GM23248 (cell line): Measurements from ENCODE around the gene ARHGEF11. TPM values are rescaled to one million over a fixed set of nuclear protein-coding genes. Genes with fewer than 3 reads are reported as not detected.

Experiments
- DNase-seq: peaks from one replicate; pipeline ENCODE4 v3.0.0-alpha.2; 2015
- H2AFZ ChIP-seq: fragments of 200-600 bp; sonication (generic); 2 replicates; pipeline ENCODE4 v1.6.1; 2016; ENCODE audit warnings: antibody characterized with exemption
- H3F3A ChIP-seq: fragments of 200-600 bp; sonication (generic); 2 replicates; pipeline ENCODE4 v1.6.1; 2016; ENCODE audit warnings: mild to moderate bottlenecking, antibody characterized with exemption, mixed run types; ENCODE audit not compliant: insufficient read depth
- H3K27ac ChIP-seq: fragments of 200-600 bp; sonication (generic); 2 replicates; pipeline ENCODE4 v1.5.1; 2016; ENCODE audit warnings: mild to moderate bottlenecking
- H3K27me3 ChIP-seq: fragments of 200-600 bp; sonication (generic); replicated peaks from 2 replicates; pipeline ENCODE4 v1.6.1; 2016; ENCODE audit warnings: mild to moderate bottlenecking; ENCODE audit not compliant: insufficient read depth
- H3K36me3 ChIP-seq: fragments of 200-600 bp; sonication (generic); 2 replicates; pipeline ENCODE4 v1.6.1; 2016; ENCODE audit warnings: low read depth, mild to moderate bottlenecking
- H3K4me1 ChIP-seq: fragments of 200-600 bp; sonication (generic); 2 replicates; pipeline ENCODE4 v1.6.1; 2016; ENCODE audit warnings: mild to moderate bottlenecking; ENCODE audit not compliant: insufficient read depth
- H3K4me2 ChIP-seq: fragments of 200-600 bp; sonication (generic); one replicate; pipeline ENCODE4 v1.6.1; 2016; ENCODE audit warnings: mild to moderate bottlenecking; ENCODE audit not compliant: unreplicated experiment
- H3K4me3 ChIP-seq: fragments of 200-600 bp; sonication (generic); 2 replicates; pipeline ENCODE4 v1.5.1; 2016; ENCODE audit warnings: mild to moderate bottlenecking
- H3K79me2 ChIP-seq: fragments of 200-600 bp; sonication (generic); 2 replicates; pipeline ENCODE4 v1.6.1; 2016; ENCODE audit warnings: mild to moderate bottlenecking; ENCODE audit not compliant: insufficient read depth
- H3K9ac ChIP-seq: fragments of 200-600 bp; sonication (generic); 2 replicates; pipeline ENCODE4 v1.6.1; 2016; ENCODE audit warnings: mild to moderate bottlenecking
- H3K9me2 ChIP-seq: fragments of 200-600 bp; sonication (generic); 2 replicates; pipeline ENCODE4 v1.6.1; 2016; ENCODE audit warnings: mixed run types, mild to moderate bottlenecking, moderate library complexity; ENCODE audit not compliant: insufficient read depth
- H3K9me3 ChIP-seq: fragments of 200-600 bp; sonication (generic); one replicate; pipeline ENCODE4 v1.6.1; 2017; ENCODE audit warnings: low read depth
- H4K20me1 ChIP-seq: fragments of 200-600 bp; sonication (generic); 2 replicates; pipeline ENCODE4 v1.6.0; 2016; ENCODE audit not compliant: insufficient read depth
- EZH2 ChIP-seq: fragments of 200-600 bp; sonication (generic); IDR thresholded peaks from 2 replicates; pipeline ENCODE4 v1.6.1; 2018; ENCODE audit warnings: antibody characterized with exemption, mild to moderate bottlenecking; ENCODE audit not compliant: insufficient read depth, poor library complexity, severe bottlenecking
- EZH2phosphoT487 ChIP-seq: fragments of 200-600 bp; sonication (generic); IDR thresholded peaks from 2 replicates; pipeline ENCODE4 v1.6.1; 2018; ENCODE audit warnings: antibody characterized with exemption, moderate library complexity, mild to moderate bottlenecking, low read depth; ENCODE audit not compliant: insufficient read depth
- whole genome bisulfite sequencing, 2 experiments: methylation state at CpG; one replicate each; pipeline ENCODE4 v1.1.6; 2015 to 2017; ENCODE audit warnings: low lambda C conversion rate in 2 of 2, low coverage in 1 of 2; ENCODE audit errors: missing lambda C conversion rate in 2 of 2; 5-methylcytosine and 5-hydroxymethylcytosine counted together
- in situ Hi-C: fragments of 300-500 bp; cut with MboI; formaldehyde crosslinking; loops from 2 replicates; pipeline ENCODE4 v1.15.0; 2020
- polyA plus RNA-seq: library from polyadenylated mRNA; unstranded; fragments of >200 nt; fragmentation: Nextera tagmentation; extraction: Ambion mirVana; gene quantifications from 2 replicates; pipeline ENCODE4 v1.2.1, GENCODE V29; 2016
- total RNA-seq: library from RNA; depleted of rRNA; stranded (reverse); fragments of >200 nt; shearing (Covaris generic); gene quantifications from 2 replicates; pipeline ENCODE4 v1.2.3, GENCODE V29; 2014

The ARHGEF11 gene
- total and polyA plus RNA-seq, 2 experiments from 2014 or later, result 13.3 to 23.0 TPM

DNA sequence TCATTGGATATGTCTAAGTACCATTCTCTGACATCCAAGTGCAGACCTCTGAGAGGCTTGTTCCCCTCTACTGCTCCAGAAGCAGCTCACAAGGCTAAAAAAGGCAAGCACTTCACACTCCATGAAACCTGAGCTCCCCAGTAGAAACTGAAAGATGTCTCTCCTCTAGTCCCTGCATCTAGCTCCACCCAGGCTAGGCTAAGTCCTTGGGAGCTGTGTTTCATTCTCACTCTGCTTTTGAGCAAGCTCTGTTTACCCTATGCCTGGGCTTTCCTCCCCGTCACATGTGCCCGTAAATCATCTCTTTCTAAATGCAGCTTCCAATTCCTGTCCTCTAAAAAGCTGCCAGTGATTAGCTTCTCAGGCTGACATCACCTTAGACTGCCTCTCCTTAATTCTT lies 86.1 kb downstream of the ARHGEF11 start:
- no peak for DNase-seq
- 73 to 80% methylated on average over 2 of the region's 2 CpGs for WGBS, 2 experiments

DNA sequence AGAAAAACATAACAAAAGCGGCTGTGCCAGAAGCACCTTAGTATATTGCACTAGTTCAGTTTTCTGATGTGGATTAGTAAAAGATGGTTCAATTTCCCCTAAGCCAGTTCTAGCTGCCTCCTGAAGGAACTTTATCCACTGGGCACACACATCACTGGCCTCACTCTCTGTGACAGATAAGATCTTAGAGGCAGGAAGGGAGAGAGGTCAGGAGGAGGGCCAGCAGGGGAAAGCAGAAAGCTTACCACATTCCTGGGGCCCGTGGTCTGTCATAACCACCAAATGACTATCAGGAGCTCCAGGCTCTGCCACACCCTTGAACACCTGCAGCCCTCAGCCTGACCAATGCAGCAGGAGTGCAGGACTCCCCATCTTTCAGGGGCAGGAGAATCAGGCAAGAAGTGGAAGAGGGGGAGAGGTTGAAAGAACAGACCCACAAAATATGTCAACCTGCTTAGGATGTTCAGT lies 87.3 kb downstream of the ARHGEF11 start:
- Histone ChIP-seq H4K20me1 (no peaks in the 10 kb centered on the region), H3K9me3 (no peaks in the 10 kb centered on the region), H2AFZ (no peak overlapping the region), H3K27me3 (no peaks in the 10 kb centered on the region), H3K9ac (no peak overlapping the region), H3K4me3 (no peak overlapping the region), H3K4me1 (no peaks in the 10 kb centered on the region), H3K4me2 (no peak overlapping the region), H3K79me2 (no peaks in the 10 kb centered on the region), H3K27ac (no peak overlapping the region), H3F3A (no peaks in the 10 kb centered on the region), H3K9me2 (no peaks in the 10 kb centered on the region), H3K36me3 (peaks cover 10% of the 10 kb centered on the region; the same call in 1 of the 2 replicates)
- TF ChIP-seq EZH2 (no peak), EZH2phosphoT487 (no peak)
- 54 to 57% methylated on average over 2 of the region's 2 CpGs for WGBS, 2 experiments
- no peak for DNase-seq
- in situ Hi-C loops, result no loop called here

More for the DNA sequence above, 86.1 kb downstream of the ARHGEF11 start:
- H2AFZ ChIP-seq, result no peak overlapping the region
- no peak overlapping the region for H3K4me3 ChIP-seq
- H3K27me3 ChIP-seq, result no peaks in the 10 kb centered on the region
- no peak overlapping the region for H3K4me2 ChIP-seq
- H3K9ac ChIP-seq, result no peak overlapping the region
- no peaks in the 10 kb centered on the region for H3F3A ChIP-seq
- H3K79me2 ChIP-seq, result no peaks in the 10 kb centered on the region
- in situ Hi-C loops, result no loop called here
- no peak overlapping the region for H3K27ac ChIP-seq
- H4K20me1 ChIP-seq, result no peaks in the 10 kb centered on the region
- H3K36me3 ChIP-seq, result peaks cover 10% of the 10 kb centered on the region; the same call in 1 of the 2 replicates
- no peaks in the 10 kb centered on the region for H3K9me3 ChIP-seq
- H3K9me2 ChIP-seq, result no peaks in the 10 kb centered on the region
- peaks cover 10% of the 10 kb centered on the region for H3K4me1 ChIP-seq
- TF ChIP-seq EZH2, result no peak
- TF ChIP-seq EZH2phosphoT487, result no peak

DNA sequence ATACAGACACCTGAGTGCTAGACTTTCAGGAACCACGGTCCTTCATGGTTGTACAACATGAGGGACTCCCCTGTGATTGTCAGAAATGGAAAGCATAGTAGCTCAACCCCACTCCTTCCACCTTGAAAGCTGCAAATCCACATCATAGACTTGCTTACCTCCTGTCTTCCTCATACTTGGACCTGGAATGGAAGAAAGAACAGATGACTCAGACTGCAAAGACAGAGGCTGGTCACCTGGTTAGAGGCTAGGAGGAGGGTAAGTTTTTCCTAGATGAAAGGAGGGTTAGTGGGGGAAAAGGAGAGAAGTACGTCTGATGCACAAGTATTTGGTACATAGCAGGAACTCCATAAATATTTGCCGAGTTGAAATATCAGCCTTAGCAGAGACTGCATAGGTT lies 87.9 kb downstream of the ARHGEF11 start:
- Histone ChIP-seq H3K9me3 (no peaks in the 10 kb centered on the region), H3K4me3 (no peak overlapping the region), H3K4me1 (no peaks in the 10 kb centered on the region), H3K9me2 (no peaks in the 10 kb centered on the region), H2AFZ (no peak overlapping the region), H3K9ac (no peak overlapping the region), H4K20me1 (no peaks in the 10 kb centered on the region), H3K79me2 (no peaks in the 10 kb centered on the region), H3K27me3 (no peaks in the 10 kb centered on the region), H3K27ac (no peak overlapping the region), H3K4me2 (no peak overlapping the region), H3K36me3 (peaks cover 10% of the 10 kb centered on the region; the same call in 1 of the 2 replicates), H3F3A (no peaks in the 10 kb centered on the region)
- WGBS, 2 experiments, result 96 to 99% methylated on average over 3 of the region's 3 CpGs
- no peak for TF ChIP-seq EZH2
- no peak for TF ChIP-seq EZH2phosphoT487
- no peak for DNase-seq
- in situ Hi-C loops, result no loop called here

DNA sequence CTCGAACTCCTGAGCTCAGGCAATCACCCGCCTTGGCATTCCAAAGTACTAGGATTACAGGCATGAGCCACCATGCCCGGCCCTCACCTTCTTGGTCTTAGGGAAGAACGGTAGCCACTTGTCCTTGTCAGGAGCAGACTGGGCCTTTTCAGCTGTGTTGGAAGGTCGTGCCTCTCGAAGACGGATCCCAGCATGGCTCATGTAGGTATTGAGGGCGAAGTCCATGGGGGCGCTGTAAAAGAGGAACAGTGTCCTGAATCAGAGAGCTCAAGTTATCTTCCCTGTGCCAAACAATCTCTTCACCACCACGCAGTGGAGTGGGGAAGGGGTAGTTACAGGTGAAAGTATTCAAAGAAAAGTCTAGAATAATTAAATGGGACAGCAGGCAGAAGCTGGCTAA lies 89.2 kb downstream of the ARHGEF11 start:
- Histone ChIP-seq H3F3A (no peaks in the 10 kb centered on the region), H3K9ac (no peak overlapping the region), H3K4me3 (no peak overlapping the region), H3K27ac (no peak overlapping the region), H3K79me2 (no peaks in the 10 kb centered on the region), H3K4me1 (no peaks in the 10 kb centered on the region), H3K9me3 (no peaks in the 10 kb centered on the region), H3K9me2 (no peaks in the 10 kb centered on the region), H4K20me1 (no peaks in the 10 kb centered on the region), H3K36me3 (peaks cover 10% of the 10 kb centered on the region; the same call in 1 of the 2 replicates), H2AFZ (no peak overlapping the region), H3K4me2 (no peak overlapping the region), H3K27me3 (no peaks in the 10 kb centered on the region)
- 91 to 92% methylated on average over 10 of the region's 10 CpGs for WGBS, 2 experiments
- in situ Hi-C loops, result no loop called here
- TF ChIP-seq EZH2 (no peak), EZH2phosphoT487 (no peak)
- DNase-seq, result no peak

DNA sequence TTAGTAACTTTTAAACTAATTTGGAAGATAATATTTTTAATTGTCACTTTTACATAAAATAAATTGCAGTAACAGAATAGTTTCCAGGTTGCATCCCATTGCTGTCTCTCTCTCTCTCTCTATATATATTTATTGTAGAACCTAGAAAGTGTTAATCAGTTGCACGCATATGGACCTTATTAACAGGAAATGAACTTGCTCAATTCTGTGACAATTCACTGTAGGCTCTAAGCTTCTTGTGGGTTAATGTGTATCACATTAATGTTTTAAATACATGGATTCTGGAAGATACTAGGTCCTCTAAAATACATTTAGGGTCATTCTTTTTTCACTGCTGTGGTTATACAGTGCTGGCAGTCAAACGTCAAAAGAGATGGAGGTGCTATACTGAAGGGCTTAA lies 92.0 kb downstream of the ARHGEF11 start:
- no peaks in the 10 kb centered on the region for H3K9me2 ChIP-seq
- no peaks in the 10 kb centered on the region for H4K20me1 ChIP-seq
- no peaks in the 10 kb centered on the region for H3K79me2 ChIP-seq
- H3K4me3 ChIP-seq, result no peak overlapping the region
- 93 to 100% methylated on average over 2 of the region's 2 CpGs for WGBS, 2 experiments
- in situ Hi-C loops, result no loop called here
- H2AFZ ChIP-seq, result no peak overlapping the region
- H3K9ac ChIP-seq, result no peak overlapping the region
- no peaks in the 10 kb centered on the region for H3K27me3 ChIP-seq
- no peak for DNase-seq
- H3K4me1 ChIP-seq, result no peaks in the 10 kb centered on the region
- no peak overlapping the region for H3K4me2 ChIP-seq
- H3K36me3 ChIP-seq, result peaks cover 15% of the 10 kb centered on the region; the same call in 1 of the 2 replicates
- TF ChIP-seq EZH2 (no peak), EZH2phosphoT487 (no peak)
- no peaks in the 10 kb centered on the region for H3F3A ChIP-seq
- no peak overlapping the region for H3K27ac ChIP-seq
- H3K9me3 ChIP-seq, result no peaks in the 10 kb centered on the region
